Mucosa of descending colon (tissue), 3 donors: ENCODE data around the gene TMED5. TPM values are rescaled to one million over a fixed set of nuclear protein-coding genes. Genes with fewer than 3 reads are reported as not detected.
"Not testable (repeated sequence)": the region's sequence is repeated elsewhere in the genome, so short reads cannot be mapped to it uniquely, and the experiment has no call there.

Experiments used
- ATAC-seq: fragments of 200-7000 bp; cut with Tn5 transposase; one replicate; pipeline ENCODE4 v1.9.1; 2020; ENCODE audit warnings: mild to moderate bottlenecking, moderate library complexity
- DNase-seq, 3 donors: peaks; one replicate each; pipeline ENCODE4 v3.0.0-alpha.2; 2020
- H3K36me3 ChIP-seq: fragments of 200-600 bp; one replicate; pipeline ENCODE4 v1.8.0; 2021; ENCODE audit warnings: low read depth, mild to moderate bottlenecking
- H3K4me1 ChIP-seq: fragments of 200-600 bp; one replicate; pipeline ENCODE4 v1.8.0; 2021; ENCODE audit warnings: low read depth, mild to moderate bottlenecking
- H3K4me3 ChIP-seq: fragments of 200-600 bp; one replicate; pipeline ENCODE4 v1.8.0; 2021; ENCODE audit warnings: mild to moderate bottlenecking
- H3K9me3 ChIP-seq: fragments of 200-600 bp; one replicate; pipeline ENCODE4 v1.8.0; 2021; ENCODE audit warnings: mild to moderate bottlenecking
- intact Hi-C, 2 donors: fragments of 100-400 bp; cut with DNase I in 1 of 2; cut with micrococcal nuclease in 1 of 2; formaldehyde crosslinking; loops; one replicate each; pipeline versions ENCODE4 v1.11.0 to v1.11.1; 2022; cut with DNase I, micrococcal nuclease
- long read RNA-seq, 2 donors: library from polyadenylated mRNA; unstranded; transcript quantifications; one replicate each; pipeline ENCODE4 v2.0.0, GENCODE V29; 2019 to 2021
- total RNA-seq, 3 donors: library from RNA; stranded (reverse); fragmentation: NEBNext Ultra II Directional in 2 of 3; extraction: Animal tissue kit (Norgen Biotek cat#: 25700) in 2 of 3; gene quantifications; one replicate each; pipeline versions ENCODE4 v1.2.1 to v1.2.4, GENCODE V29; 2021 to 2023
- TF ChIP-seq, protein P1 (sequence below): fragments of 200-600 bp; IDR thresholded peaks from one replicate; pipeline ENCODE4 v1.8.0; 2022; ENCODE audit warnings: antibody characterized with exemption, mild to moderate bottlenecking
- donor health status: DM: no; HTN: no; CAD: no; lungs with moderate emphysema.
- donor health status: DM: no; HTN: no; CAD: no.
- donor health status: DM: no; HTN: yes; CAD: no.

TMED5 gene
- total RNA-seq = 10 to 100 TPM; 45.1 to 47.6 (median 45.7) TPM
- long read RNA-seq, donor 1, full-length matches to known transcripts = 61 of 71 reads
- long read RNA-seq, donor 1, partial matches to known transcripts = 3 of 71 reads
- long read RNA-seq, donor 1, other reads (novel, unspliced or antisense) = 7 of 71 reads
- long read RNA-seq, donor 2, full-length matches to known transcripts = 21 of 22 reads
- long read RNA-seq, donor 2, partial matches to known transcripts = 1 of 22 reads
- long read RNA-seq, donor 2, other reads (novel, unspliced or antisense) = 0 of 22 reads

- intact Hi-C loops = no loop called here
Measured at GRCh38 chr1:93179886-93180722, at the start of gene TMED5. Gene TMED5 (minus strand): TSS chr1:93180413. CDS start chr1:93180242, 171 bp downstream.

DNA sequence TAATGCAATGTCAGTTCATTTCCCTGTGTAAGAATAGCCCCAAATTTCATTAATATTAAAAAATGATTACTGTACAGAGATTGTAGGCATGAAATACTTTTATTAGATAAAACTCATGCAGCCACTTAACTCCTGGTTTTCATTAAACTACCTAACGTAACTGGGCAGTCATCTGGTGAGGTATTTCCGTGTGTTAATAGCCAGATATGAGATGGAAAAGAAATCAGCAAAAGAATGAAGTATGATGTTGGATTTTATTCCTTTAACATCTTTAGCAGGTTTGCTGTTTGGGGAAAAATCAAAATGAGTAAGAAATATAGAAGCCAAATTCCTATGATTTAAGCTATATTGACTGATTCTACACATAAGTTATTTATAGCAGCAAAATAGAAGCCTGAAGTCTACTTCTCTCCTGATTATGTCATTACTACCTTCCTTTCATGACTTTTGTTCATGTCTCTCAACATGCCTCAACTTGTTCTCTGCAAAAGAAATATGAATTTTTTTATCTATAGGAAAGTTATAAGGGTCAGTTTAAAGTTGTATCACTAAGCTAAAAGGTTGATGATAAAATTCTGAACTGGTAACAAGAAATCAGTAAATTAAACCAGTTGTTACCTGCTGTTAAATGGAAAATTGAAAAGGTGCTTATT, 42.9 kb upstream of the TMED5 start:
- intact Hi-C loops = no loop called here
- no peaks in the 10 kb centered on the region for H3K9me3 ChIP-seq
- no peaks in the 10 kb centered on the region for H3K36me3 ChIP-seq
- no peak for ATAC-seq
- H3K4me1 ChIP-seq = no peaks in the 10 kb centered on the region
- no peak for DNase-seq
- no peak overlapping the region for H3K4me3 ChIP-seq
- TF ChIP-seq, protein P1, sequence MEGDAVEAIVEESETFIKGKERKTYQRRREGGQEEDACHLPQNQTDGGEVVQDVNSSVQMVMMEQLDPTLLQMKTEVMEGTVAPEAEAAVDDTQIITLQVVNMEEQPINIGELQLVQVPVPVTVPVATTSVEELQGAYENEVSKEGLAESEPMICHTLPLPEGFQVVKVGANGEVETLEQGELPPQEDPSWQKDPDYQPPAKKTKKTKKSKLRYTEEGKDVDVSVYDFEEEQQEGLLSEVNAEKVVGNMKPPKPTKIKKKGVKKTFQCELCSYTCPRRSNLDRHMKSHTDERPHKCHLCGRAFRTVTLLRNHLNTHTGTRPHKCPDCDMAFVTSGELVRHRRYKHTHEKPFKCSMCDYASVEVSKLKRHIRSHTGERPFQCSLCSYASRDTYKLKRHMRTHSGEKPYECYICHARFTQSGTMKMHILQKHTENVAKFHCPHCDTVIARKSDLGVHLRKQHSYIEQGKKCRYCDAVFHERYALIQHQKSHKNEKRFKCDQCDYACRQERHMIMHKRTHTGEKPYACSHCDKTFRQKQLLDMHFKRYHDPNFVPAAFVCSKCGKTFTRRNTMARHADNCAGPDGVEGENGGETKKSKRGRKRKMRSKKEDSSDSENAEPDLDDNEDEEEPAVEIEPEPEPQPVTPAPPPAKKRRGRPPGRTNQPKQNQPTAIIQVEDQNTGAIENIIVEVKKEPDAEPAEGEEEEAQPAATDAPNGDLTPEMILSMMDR = no peak

More at GRCh38 chr1:93179886-93180722, at the start of gene TMED5:
- Histone ChIP-seq H3K9me3 (no peaks in the 10 kb centered on the region), H3K4me3 (peak within 1 kb of the TSS; percentile 65), H3K36me3 (peaks cover 6% of the 10 kb centered on the region), H3K4me1 (peaks cover 6% of the 10 kb centered on the region)
- TF ChIP-seq, protein P1 = peak; percentile 9
- ATAC-seq (peak; percentile 95), DNase-seq (peak; percentile 97 to 99 (median 97))

GRCh38 chr1:93221913-93222312, 41.7 kb upstream of the TMED5 start:
- no peak overlapping the region for H3K4me3 ChIP-seq
- intact Hi-C loops = no loop called here
- DNase-seq (no peak), ATAC-seq (no peak)
- TF ChIP-seq, protein P1 = no peak
- no peaks in the 10 kb centered on the region for H3K36me3 ChIP-seq
- no peaks in the 10 kb centered on the region for H3K9me3 ChIP-seq
- H3K4me1 ChIP-seq = no peaks in the 10 kb centered on the region

- not testable (repeated sequence) for ATAC-seq
Measured at GRCh38 chr1:93220716-93221115, 40.5 kb upstream of the TMED5 start.

DNA sequence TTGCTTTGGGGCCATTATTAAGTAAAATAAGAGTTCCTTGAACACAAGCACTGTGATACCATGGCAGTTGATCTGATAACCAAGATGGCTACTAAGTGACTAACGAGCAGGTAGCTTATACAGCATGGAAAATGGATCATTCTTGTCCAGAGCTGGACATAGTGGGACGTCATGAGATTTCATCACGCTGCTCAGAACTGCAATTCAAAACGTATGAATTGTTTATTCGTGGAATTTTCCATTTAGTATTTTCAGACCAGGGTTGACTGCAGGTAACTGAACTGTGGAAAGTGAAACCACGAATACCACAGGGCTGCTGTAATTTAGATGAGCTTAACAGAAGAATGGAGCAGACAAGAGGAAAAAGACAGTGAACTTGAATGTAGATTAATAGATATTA, 39.2 kb upstream of the TMED5 start:
- TF ChIP-seq, protein P1 = no peak
- H3K36me3 ChIP-seq = no peaks in the 10 kb centered on the region
- H3K4me1 ChIP-seq = no peaks in the 10 kb centered on the region
- H3K9me3 ChIP-seq = no peaks in the 10 kb centered on the region
- DNase-seq (no peak), ATAC-seq (no peak)
- intact Hi-C loops = no loop called here
- no peak overlapping the region for H3K4me3 ChIP-seq

More at GRCh38 chr1:93220716-93221115, 40.5 kb upstream of the TMED5 start:
- H3K4me1 ChIP-seq, intact Hi-C loops, DNase-seq, H3K4me3 ChIP-seq, H3K36me3 ChIP-seq, H3K9me3 ChIP-seq: not testable (repeated sequence)

- TF ChIP-seq, protein P1 = no peak
- no peak for DNase-seq
- ATAC-seq = no peak
- Histone ChIP-seq H3K4me1 (no peaks in the 10 kb centered on the region), H3K36me3 (no peaks in the 10 kb centered on the region), H3K9me3 (no peaks in the 10 kb centered on the region), H3K4me3 (no peak overlapping the region)
- intact Hi-C loops = no loop called here
Measured at GRCh38 chr1:93215322-93215721, 35.1 kb upstream of the TMED5 start.
